Cardiac fibroblast (primary cell): ENCODE results near the gene MATN3.

Experiments used
- DNase-seq, 2 donors: peaks; one replicate each; pipeline versions ENCODE4 v3.0.0 to v3.0.0-alpha.2; 2010; ENCODE audit warnings: low read depth in 2 of 2
- H3K4me3 ChIP-seq, 2 donors: replicated peaks in 1 of 2; 1 replicate in 1 of 2; 2 replicates in 1 of 2; pipeline ENCODE4 v1.5.1; 2011; ENCODE audit warnings: low read depth in 2 of 2, low read length in 2 of 2, mild to moderate bottlenecking in 2 of 2, moderate library complexity in 1 of 2
- TF ChIP-seq, protein P1 (sequence below): IDR thresholded peaks from one replicate; pipeline ENCODE4 v1.5.1; 2011; ENCODE audit warnings: low read depth, mild to moderate bottlenecking, low read length, inconsistent platforms

Gene MATN3

GRCh38 chr2:20012282-20013125 is at the start of gene MATN3:
Gene MATN3 (minus strand): TSS chr2:20012668. CDS start chr2:20012631, 37 bp downstream.
- DNase-seq, result peak; percentile 39 to 52
- peak within 1 kb of the TSS; percentile 33 to 47 for H3K4me3 ChIP-seq

DNA sequence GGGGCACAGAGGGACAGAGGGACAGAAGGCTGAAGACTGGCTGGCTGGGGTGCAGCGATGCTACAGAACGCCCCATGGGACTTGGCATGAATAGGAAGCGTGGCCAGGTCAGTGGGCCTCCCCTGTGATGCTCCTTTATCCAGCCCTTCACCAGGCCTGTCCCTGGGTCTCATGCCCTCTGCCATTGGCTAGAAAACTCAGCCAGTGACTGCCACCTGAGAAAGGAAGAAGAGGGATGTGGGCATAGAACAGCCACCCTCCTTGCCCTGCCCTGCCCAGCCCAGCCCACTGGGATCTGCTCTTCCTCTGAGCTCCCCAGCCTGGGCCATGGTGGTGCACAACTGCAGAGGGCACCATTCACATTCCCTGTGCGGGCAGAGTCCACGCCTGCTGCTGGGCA is 49.5 kb upstream of the MATN3 start:
- DNase-seq, result no peak
- no peak overlapping the region for H3K4me3 ChIP-seq
- TF ChIP-seq, protein P1, sequence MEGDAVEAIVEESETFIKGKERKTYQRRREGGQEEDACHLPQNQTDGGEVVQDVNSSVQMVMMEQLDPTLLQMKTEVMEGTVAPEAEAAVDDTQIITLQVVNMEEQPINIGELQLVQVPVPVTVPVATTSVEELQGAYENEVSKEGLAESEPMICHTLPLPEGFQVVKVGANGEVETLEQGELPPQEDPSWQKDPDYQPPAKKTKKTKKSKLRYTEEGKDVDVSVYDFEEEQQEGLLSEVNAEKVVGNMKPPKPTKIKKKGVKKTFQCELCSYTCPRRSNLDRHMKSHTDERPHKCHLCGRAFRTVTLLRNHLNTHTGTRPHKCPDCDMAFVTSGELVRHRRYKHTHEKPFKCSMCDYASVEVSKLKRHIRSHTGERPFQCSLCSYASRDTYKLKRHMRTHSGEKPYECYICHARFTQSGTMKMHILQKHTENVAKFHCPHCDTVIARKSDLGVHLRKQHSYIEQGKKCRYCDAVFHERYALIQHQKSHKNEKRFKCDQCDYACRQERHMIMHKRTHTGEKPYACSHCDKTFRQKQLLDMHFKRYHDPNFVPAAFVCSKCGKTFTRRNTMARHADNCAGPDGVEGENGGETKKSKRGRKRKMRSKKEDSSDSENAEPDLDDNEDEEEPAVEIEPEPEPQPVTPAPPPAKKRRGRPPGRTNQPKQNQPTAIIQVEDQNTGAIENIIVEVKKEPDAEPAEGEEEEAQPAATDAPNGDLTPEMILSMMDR, result no peak

More at GRCh38 chr2:20012282-20013125, at the start of gene MATN3:
- TF ChIP-seq, protein P1, result no peak

DNA sequence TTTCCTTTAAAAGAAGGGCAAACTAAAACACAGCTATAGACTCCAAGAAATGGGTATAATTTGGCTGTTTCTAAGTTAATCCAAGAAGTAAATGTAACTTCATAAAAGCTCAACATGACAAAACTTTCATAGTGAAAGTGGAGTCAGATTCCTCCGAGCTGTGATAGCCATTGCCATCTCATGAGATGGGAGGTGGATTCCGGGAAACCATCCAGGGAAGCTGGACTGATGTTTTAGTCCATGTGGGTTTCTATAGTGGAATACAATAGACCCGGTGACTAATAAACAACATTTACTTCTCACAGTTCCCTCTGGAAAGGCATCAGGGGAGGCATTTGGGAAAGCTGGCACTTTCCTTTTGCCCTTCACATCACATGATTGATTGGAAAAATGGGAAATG is 49.0 kb upstream of the MATN3 start:
- peak; percentile 63 to 71 for DNase-seq
- TF ChIP-seq, protein P1, result no peak
- H3K4me3 ChIP-seq, result no peak overlapping the region

GRCh38 chr2:20060106-20060505 is 47.6 kb upstream of the MATN3 start:
- DNase-seq, result no peak
- TF ChIP-seq, protein P1, result no peak
- H3K4me3 ChIP-seq, result no peak overlapping the region

DNA sequence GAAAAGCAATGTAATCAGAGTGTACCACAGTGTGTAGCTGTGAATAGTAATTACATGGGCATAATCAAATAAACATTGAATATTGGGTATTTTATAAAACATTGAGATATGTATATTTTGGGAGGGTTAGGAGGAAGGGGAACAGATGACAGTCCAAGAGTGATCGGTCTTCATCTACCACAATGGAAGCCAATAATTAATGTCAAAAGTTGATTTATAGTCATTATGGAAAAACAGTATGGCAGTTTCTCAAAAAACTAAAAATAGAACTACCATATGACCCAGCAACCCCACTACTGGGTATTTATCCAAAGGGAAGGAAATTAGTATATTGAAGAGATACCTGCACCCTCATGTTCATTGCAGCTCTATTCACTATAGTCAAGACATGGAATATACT is 44.8 kb upstream of the MATN3 start:
- TF ChIP-seq, protein P1, result no peak
- no peak for DNase-seq
- no peak overlapping the region for H3K4me3 ChIP-seq

- H3K4me3 ChIP-seq, result no peak overlapping the region
- no peak for DNase-seq
- TF ChIP-seq, protein P1, result no peak
Observed at GRCh38 chr2:20054931-20055330, 42.5 kb upstream of the MATN3 start.
